ENCODE results near the gene CTPS2.

DNA sequence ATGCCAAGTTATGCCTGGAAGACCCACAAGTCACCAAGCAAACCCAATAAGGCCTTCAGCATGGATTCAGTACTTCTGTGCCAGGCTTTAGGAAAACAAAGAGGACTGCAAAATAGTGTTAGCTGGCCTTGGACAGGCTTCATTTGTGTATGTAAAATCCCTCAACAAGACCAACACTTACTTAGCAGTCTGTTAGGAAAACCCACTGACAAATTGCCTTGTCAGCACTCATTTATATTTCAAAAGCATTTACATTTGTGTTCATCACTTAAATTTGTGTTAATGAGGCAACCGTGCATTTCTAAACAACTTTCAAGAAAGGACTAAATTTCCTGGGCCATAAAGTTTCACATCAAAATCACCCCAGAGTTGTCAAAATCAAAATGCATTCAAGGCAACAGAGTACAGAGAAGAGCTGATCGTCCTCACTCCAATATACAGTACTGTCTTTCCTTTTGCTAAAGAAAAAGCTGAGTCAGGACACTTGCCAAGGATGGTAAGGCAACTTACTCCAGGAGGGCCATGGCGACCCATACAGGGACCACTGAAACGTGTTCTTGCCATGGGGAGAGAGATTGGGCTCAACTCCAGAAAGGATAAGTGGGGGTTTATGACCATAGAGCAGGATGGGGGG, 61.0 kb downstream of the CTPS2 start:
- no peak for TF ChIP-seq ZFX (IDR thresholded peaks at IDR 0.05; ENCODE audit: borderline replicate concordance)
- TF ChIP-seq, protein P1, sequence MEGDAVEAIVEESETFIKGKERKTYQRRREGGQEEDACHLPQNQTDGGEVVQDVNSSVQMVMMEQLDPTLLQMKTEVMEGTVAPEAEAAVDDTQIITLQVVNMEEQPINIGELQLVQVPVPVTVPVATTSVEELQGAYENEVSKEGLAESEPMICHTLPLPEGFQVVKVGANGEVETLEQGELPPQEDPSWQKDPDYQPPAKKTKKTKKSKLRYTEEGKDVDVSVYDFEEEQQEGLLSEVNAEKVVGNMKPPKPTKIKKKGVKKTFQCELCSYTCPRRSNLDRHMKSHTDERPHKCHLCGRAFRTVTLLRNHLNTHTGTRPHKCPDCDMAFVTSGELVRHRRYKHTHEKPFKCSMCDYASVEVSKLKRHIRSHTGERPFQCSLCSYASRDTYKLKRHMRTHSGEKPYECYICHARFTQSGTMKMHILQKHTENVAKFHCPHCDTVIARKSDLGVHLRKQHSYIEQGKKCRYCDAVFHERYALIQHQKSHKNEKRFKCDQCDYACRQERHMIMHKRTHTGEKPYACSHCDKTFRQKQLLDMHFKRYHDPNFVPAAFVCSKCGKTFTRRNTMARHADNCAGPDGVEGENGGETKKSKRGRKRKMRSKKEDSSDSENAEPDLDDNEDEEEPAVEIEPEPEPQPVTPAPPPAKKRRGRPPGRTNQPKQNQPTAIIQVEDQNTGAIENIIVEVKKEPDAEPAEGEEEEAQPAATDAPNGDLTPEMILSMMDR (IDR thresholded peaks at IDR 0.05): no peak

All from 22Rv1 (cell line).